Measurements from ENCODE around the gene ST13.
A peak's percentile ranks its signal among the peaks of the same experiment; 100 is the strongest.
"Not testable (repeated sequence)": the region's sequence is repeated elsewhere in the genome, so short reads cannot be mapped to it uniquely, and the experiment has no call there.

The ST13 gene

GRCh38 chr22:40844951-40845350, 11.5 kb downstream of the ST13 start:
- Histone ChIP-seq H3K27me3 (ENCODE audit: control insufficient read depth in 1 of 2, insufficient read depth in 2 of 2, low read length in 2 of 2) (no peaks in the 10 kb centered on the region), H3K27ac (ENCODE audit: low read length) (no peak overlapping the region), H3K4me1 (ENCODE audit: control insufficient read depth, insufficient read depth, low read length) (no peaks in the 10 kb centered on the region), H3K9ac (ENCODE audit: low read length in 2 of 2) (no peak overlapping the region), H3K4me3 (ENCODE audit: low read length in 2 of 2) (no peak overlapping the region), H3K36me3 (ENCODE audit: control insufficient read depth in 2 of 2, insufficient read depth in 2 of 2, low read length in 2 of 2) (peaks cover 22 to 37% of the 10 kb centered on the region in 2 donors), H3K9me3 (ENCODE audit: control insufficient read depth in 2 of 2, low read length in 2 of 2) (no peaks in the 10 kb centered on the region)

- Histone ChIP-seq H3K36me3 (ENCODE audit: control insufficient read depth in 2 of 2, insufficient read depth in 2 of 2, low read length in 2 of 2) (peaks cover 39 to 40% of the 10 kb centered on the region in 2 donors), H3K4me1 (ENCODE audit: control insufficient read depth, insufficient read depth, low read length) (no peaks in the 10 kb centered on the region), H3K9ac (ENCODE audit: low read length in 2 of 2) (no peak overlapping the region), H3K27ac (ENCODE audit: low read length) (no peak overlapping the region), H3K4me3 (ENCODE audit: low read length in 2 of 2) (no peak overlapping the region), H3K9me3 (ENCODE audit: control insufficient read depth in 2 of 2, low read length in 2 of 2) (no peaks in the 10 kb centered on the region), H3K27me3 (ENCODE audit: control insufficient read depth in 1 of 2, insufficient read depth in 2 of 2, low read length in 2 of 2) (no peaks in the 10 kb centered on the region)
These were observed 18.0 kb downstream of the ST13 start for GRCh38 chr22:40838486-40838885.

GRCh38 chr22:40834619-40835018, 21.8 kb downstream of the ST13 start:
- H3K4me3 ChIP-seq (ENCODE audit: low read length in 2 of 2) = no peak overlapping the region
- no peaks in the 10 kb centered on the region for H3K9me3 ChIP-seq (ENCODE audit: control insufficient read depth in 2 of 2, low read length in 2 of 2)
- H3K27ac ChIP-seq (ENCODE audit: low read length) = no peak overlapping the region
- no peaks in the 10 kb centered on the region for H3K27me3 ChIP-seq (ENCODE audit: control insufficient read depth in 1 of 2, insufficient read depth in 2 of 2, low read length in 2 of 2)
- H3K4me1 ChIP-seq (ENCODE audit: control insufficient read depth, insufficient read depth, low read length) = no peaks in the 10 kb centered on the region
- peaks cover 38 to 40% of the 10 kb centered on the region in 2 donors for H3K36me3 ChIP-seq (ENCODE audit: control insufficient read depth in 2 of 2, insufficient read depth in 2 of 2, low read length in 2 of 2)
- no peak overlapping the region for H3K9ac ChIP-seq (ENCODE audit: low read length in 2 of 2)

GRCh38 chr22:40829131-40829530, 27.3 kb downstream of the ST13 start:
- H3K27ac ChIP-seq (ENCODE audit: low read length) = no peak overlapping the region
- H3K4me1 ChIP-seq (ENCODE audit: control insufficient read depth, insufficient read depth, low read length) = no peaks in the 10 kb centered on the region
- H3K9me3 ChIP-seq (ENCODE audit: control insufficient read depth in 2 of 2, low read length in 2 of 2) = no peaks in the 10 kb centered on the region
- no peak overlapping the region for H3K9ac ChIP-seq (ENCODE audit: low read length in 2 of 2)
- no peak overlapping the region for H3K4me3 ChIP-seq (ENCODE audit: low read length in 2 of 2)
- H3K27me3 ChIP-seq (ENCODE audit: control insufficient read depth in 1 of 2, insufficient read depth in 2 of 2, low read length in 2 of 2) = no peaks in the 10 kb centered on the region
- peaks cover 26 to 35% of the 10 kb centered on the region in 2 donors for H3K36me3 ChIP-seq (ENCODE audit: control insufficient read depth in 2 of 2, insufficient read depth in 2 of 2, low read length in 2 of 2)

- no peak overlapping the region for H3K27ac ChIP-seq (ENCODE audit: low read length)
- no peak overlapping the region for H3K4me3 ChIP-seq (ENCODE audit: low read length in 2 of 2)
- H3K27me3 ChIP-seq (ENCODE audit: control insufficient read depth in 1 of 2, insufficient read depth in 2 of 2, low read length in 2 of 2) = no peaks in the 10 kb centered on the region
- peaks cover 23 to 28% of the 10 kb centered on the region in 2 donors for H3K36me3 ChIP-seq (ENCODE audit: control insufficient read depth in 2 of 2, insufficient read depth in 2 of 2, low read length in 2 of 2)
- no peaks in the 10 kb centered on the region for H3K4me1 ChIP-seq (ENCODE audit: control insufficient read depth, insufficient read depth, low read length)
- H3K9me3 ChIP-seq (ENCODE audit: control insufficient read depth in 2 of 2, low read length in 2 of 2) = no peaks in the 10 kb centered on the region
- no peak overlapping the region for H3K9ac ChIP-seq (ENCODE audit: low read length in 2 of 2)
These were observed 29.3 kb downstream of the ST13 start for GRCh38 chr22:40826984-40827741.

GRCh38 chr22:40826292-40826691, 30.1 kb downstream of the ST13 start:
- H3K9me3 ChIP-seq (ENCODE audit: control insufficient read depth in 2 of 2, low read length in 2 of 2); H3K27me3 ChIP-seq (ENCODE audit: control insufficient read depth in 1 of 2, insufficient read depth in 2 of 2, low read length in 2 of 2); H3K4me3 ChIP-seq (ENCODE audit: low read length in 2 of 2); H3K27ac ChIP-seq (ENCODE audit: low read length); H3K9ac ChIP-seq (ENCODE audit: low read length in 2 of 2); H3K4me1 ChIP-seq (ENCODE audit: control insufficient read depth, insufficient read depth, low read length): not testable (repeated sequence)
- peaks cover 21 to 26% of the 10 kb centered on the region in 2 donors for H3K36me3 ChIP-seq (ENCODE audit: control insufficient read depth in 2 of 2, insufficient read depth in 2 of 2, low read length in 2 of 2)

- Histone ChIP-seq H3K36me3 (ENCODE audit: control insufficient read depth in 2 of 2, insufficient read depth in 2 of 2, low read length in 2 of 2) (peaks cover 9 to 12% of the 10 kb centered on the region in 2 donors), H3K4me1 (ENCODE audit: control insufficient read depth, insufficient read depth, low read length) (peaks cover 2% of the 10 kb centered on the region), H3K27me3 (ENCODE audit: control insufficient read depth in 1 of 2, insufficient read depth in 2 of 2, low read length in 2 of 2) (no peaks in the 10 kb centered on the region), H3K9ac (ENCODE audit: low read length in 2 of 2) (no peak overlapping the region), H3K27ac (ENCODE audit: low read length) (no peak overlapping the region), H3K9me3 (ENCODE audit: control insufficient read depth in 2 of 2, low read length in 2 of 2) (no peaks in the 10 kb centered on the region), H3K4me3 (ENCODE audit: low read length in 2 of 2) (no peak overlapping the region)
These were observed 33.0 kb downstream of the ST13 start for GRCh38 chr22:40823426-40823825.

GRCh38 chr22:40819599-40820140, 36.8 kb downstream of the ST13 start:
- Histone ChIP-seq H3K9ac (ENCODE audit: low read length in 2 of 2) (peak overlapping the region; percentile 54 to 76), H3K36me3 (ENCODE audit: control insufficient read depth in 2 of 2, insufficient read depth in 2 of 2, low read length in 2 of 2) (peaks cover 5% of the 10 kb centered on the region in 2 donors), H3K27ac (ENCODE audit: low read length) (peak overlapping the region; percentile 55), H3K4me1 (ENCODE audit: control insufficient read depth, insufficient read depth, low read length) (peaks cover 5% of the 10 kb centered on the region), H3K9me3 (ENCODE audit: control insufficient read depth in 2 of 2, low read length in 2 of 2) (no peaks in the 10 kb centered on the region), H3K4me3 (ENCODE audit: low read length in 2 of 2) (peak overlapping the region; percentile 98 to 99), H3K27me3 (ENCODE audit: control insufficient read depth in 1 of 2, insufficient read depth in 2 of 2, low read length in 2 of 2) (no peaks in the 10 kb centered on the region)

- peak within 1 kb of the TSS; percentile 89 to 97 for H3K9ac ChIP-seq (ENCODE audit: low read length in 2 of 2)
These were observed 37.5 kb downstream of the ST13 start, which contains the start of gene SLC25A17 for GRCh38 chr22:40818747-40819598. Gene SLC25A17 (minus strand): TSS chr22:40819346. CDS start chr22:40819248, 98 bp downstream.

GRCh38 chr22:40818192-40818746, 38.2 kb downstream of the ST13 start:
- peak overlapping the region; percentile 2 to 97 for H3K9ac ChIP-seq (ENCODE audit: low read length in 2 of 2)
- H3K9me3 ChIP-seq (ENCODE audit: control insufficient read depth in 2 of 2, low read length in 2 of 2) = no peaks in the 10 kb centered on the region
- H3K27me3 ChIP-seq (ENCODE audit: control insufficient read depth in 1 of 2, insufficient read depth in 2 of 2, low read length in 2 of 2) = no peaks in the 10 kb centered on the region
- H3K4me3 ChIP-seq (ENCODE audit: low read length in 2 of 2) = peak overlapping the region; percentile 98 to 99
- no peak overlapping the region for H3K27ac ChIP-seq (ENCODE audit: low read length)
- peaks cover 2 to 3% of the 10 kb centered on the region in 2 donors for H3K36me3 ChIP-seq (ENCODE audit: control insufficient read depth in 2 of 2, insufficient read depth in 2 of 2, low read length in 2 of 2)
- H3K4me1 ChIP-seq (ENCODE audit: control insufficient read depth, insufficient read depth, low read length) = peaks cover 5% of the 10 kb centered on the region

More at GRCh38 chr22:40818747-40819598, 37.5 kb downstream of the ST13 start, which contains the start of gene SLC25A17:
- Histone ChIP-seq H3K27me3 (ENCODE audit: control insufficient read depth in 1 of 2, insufficient read depth in 2 of 2, low read length in 2 of 2) (no peaks in the 10 kb centered on the region), H3K9me3 (ENCODE audit: control insufficient read depth in 2 of 2, low read length in 2 of 2) (no peaks in the 10 kb centered on the region), H3K4me1 (ENCODE audit: control insufficient read depth, insufficient read depth, low read length) (peaks cover 5% of the 10 kb centered on the region), H3K4me3 (ENCODE audit: low read length in 2 of 2) (peak within 1 kb of the TSS; percentile 98 to 99), H3K36me3 (ENCODE audit: control insufficient read depth in 2 of 2, insufficient read depth in 2 of 2, low read length in 2 of 2) (peaks cover 2 to 3% of the 10 kb centered on the region in 2 donors), H3K27ac (ENCODE audit: low read length) (peak within 1 kb of the TSS; percentile 55)

Measured in stomach smooth muscle (tissue), 2 donors.